GM13977 (cell line): ENCODE data around the gene HIP1.

Source experiments
- DNase-seq: peaks from one replicate; pipeline ENCODE4 v3.0.0; 2012; ENCODE audit warnings: low spot score
- CTCF ChIP-seq: IDR thresholded peaks from 2 replicates; pipeline ENCODE4 v1.5.1; 2012; ENCODE audit warnings: mild to moderate bottlenecking, control low read depth; ENCODE audit not compliant: insufficient read depth; ENCODE audit errors: extremely low read depth, missing control alignments
- in situ Hi-C: fragments of 300-500 bp; cut with MboI; formaldehyde crosslinking; loops from one replicate; pipeline ENCODE4 v1.12.0; 2022; ENCODE audit warnings: low sequenced_read_pairs, low pct_unique_long_range_greater_than_20kb, mixed read lengths, inconsistent platforms; ENCODE audit not compliant: unreplicated experiment

HIP1 gene

GRCh38 chr7:75711076-75711475 is 27.7 kb downstream of the HIP1 start:
- DNase-seq, result no peak
- no peak for TF ChIP-seq CTCF

DNA sequence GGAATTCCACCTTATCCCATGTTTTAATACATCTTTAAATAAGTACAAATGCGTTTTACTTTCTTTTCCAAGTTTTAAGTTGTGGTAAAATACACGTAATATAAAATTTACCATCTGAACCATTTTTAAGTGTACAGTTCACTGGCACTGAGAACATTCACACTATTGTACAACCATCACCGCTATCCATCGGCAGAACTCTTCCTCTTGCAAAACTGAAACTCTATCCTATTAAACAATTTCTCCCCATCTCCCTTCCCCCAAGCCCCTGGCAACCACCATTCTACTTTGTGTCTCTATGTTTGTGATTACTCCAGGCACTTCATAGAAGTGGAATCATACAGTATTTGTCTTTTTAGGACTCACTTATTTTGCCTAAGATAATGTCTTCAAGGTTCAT is 33.8 kb downstream of the HIP1 start:
- in situ Hi-C loops, result no loop called here
- DNase-seq, result no peak
- TF ChIP-seq CTCF, result no peak

More at GRCh38 chr7:75711076-75711475, 27.7 kb downstream of the HIP1 start:
- in situ Hi-C loops, result no loop called here

DNA sequence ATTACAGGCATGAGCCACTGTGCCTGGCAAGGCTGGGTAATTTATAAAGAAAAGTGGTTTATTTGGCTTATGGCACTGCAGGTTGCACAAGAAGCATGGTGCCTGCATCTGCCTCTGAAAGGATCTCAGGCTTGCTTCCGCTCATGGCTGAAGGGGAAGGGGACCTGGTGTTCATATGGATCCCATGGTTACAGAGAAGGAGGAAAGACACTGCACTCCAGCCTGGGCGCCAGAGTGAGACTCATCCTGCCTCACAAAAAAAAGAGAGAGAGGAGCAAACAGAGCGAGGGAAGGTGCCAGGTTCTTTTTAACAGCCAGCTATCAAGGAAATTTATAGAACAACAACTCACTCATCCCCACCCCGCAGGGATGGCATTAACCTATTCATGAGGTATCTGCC is 36.2 kb downstream of the HIP1 start:
- no peak for DNase-seq
- in situ Hi-C loops, result no loop called here

DNA sequence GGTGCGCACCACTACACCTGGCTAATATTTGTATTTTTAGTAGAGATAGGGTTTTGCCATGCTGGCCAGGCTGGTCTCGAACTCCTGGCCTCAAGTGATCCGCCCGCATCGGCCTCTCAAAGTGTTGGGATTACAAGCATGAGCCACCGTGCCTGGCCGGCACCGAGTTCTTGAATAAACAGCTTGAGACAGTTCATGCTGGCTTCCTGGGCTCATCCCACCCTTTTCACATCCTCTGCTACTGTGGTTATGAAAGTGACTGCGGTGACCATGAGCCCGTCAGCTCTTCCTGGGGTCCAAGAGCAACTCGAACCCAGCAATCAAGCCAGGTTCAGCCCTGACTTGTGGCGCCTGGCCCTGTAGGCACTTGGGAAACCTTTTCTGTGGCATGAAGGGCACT is 38.7 kb downstream of the HIP1 start:
- no peak for DNase-seq
- TF ChIP-seq CTCF, result no peak
- in situ Hi-C loops, result no loop called here

More for the DNA sequence above, 36.2 kb downstream of the HIP1 start:
- TF ChIP-seq CTCF, result no peak

DNA sequence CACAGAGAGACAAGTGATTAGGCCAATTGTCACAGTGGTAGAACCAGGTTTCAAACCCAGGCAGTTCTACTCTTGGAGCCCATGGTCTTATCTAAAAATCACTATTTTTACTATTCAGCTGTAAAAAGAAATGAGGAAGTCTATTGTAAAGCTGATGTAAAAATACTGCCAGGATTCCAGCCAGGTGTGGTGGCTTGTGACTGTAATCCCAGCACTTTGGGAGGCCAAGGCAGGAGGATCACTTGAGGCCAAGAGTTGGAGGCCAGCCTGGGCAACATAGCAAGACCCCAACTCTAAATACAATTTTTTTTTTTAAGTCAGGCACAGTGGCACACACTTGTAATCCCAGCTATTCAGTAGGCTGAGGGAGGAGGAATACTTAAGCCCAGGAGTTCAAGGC is 40.4 kb downstream of the HIP1 start:
- in situ Hi-C loops, result no loop called here
- no peak for DNase-seq
- TF ChIP-seq CTCF, result no peak

GRCh38 chr7:75696263-75697037 is 42.3 kb downstream of the HIP1 start:
- in situ Hi-C loops, result no loop called here
- peak; percentile 3 for DNase-seq
- TF ChIP-seq CTCF, result no peak
